Sciatic nerve (tissue), 2 donors: ENCODE data around the gene PDX1. TPM values are rescaled to one million over a fixed set of nuclear protein-coding genes. Genes with fewer than 3 reads are reported as not detected.

Experiments used
- ATAC-seq: fragments of 200-7000 bp; cut with Tn5 transposase; one replicate; pipeline ENCODE4 v1.9.1; 2020; ENCODE audit warnings: mild to moderate bottlenecking, moderate library complexity
- DNase-seq: peaks from one replicate; pipeline ENCODE4 v3.0.0-alpha.2; 2020; ENCODE audit warnings: low spot score
- intact Hi-C: fragments of 100-400 bp; cut with DNase I; formaldehyde crosslinking; loops from one replicate; pipeline ENCODE4 v1.14.2; 2022
- total RNA-seq: library from RNA; stranded (reverse); fragmentation: NEBNext Ultra II Directional; extraction: Animal tissue kit (Norgen Biotek cat#: 25700); gene quantifications from one replicate; pipeline ENCODE4 v1.2.1, GENCODE V29; 2021
- donor health status: DM: no; HTN: no; CAD: no.
- donor health status: DM: no; HTN: no; CAD: no.

Gene PDX1
- total RNA-seq, 1 donor from 2014 or later, result not detected

DNA sequence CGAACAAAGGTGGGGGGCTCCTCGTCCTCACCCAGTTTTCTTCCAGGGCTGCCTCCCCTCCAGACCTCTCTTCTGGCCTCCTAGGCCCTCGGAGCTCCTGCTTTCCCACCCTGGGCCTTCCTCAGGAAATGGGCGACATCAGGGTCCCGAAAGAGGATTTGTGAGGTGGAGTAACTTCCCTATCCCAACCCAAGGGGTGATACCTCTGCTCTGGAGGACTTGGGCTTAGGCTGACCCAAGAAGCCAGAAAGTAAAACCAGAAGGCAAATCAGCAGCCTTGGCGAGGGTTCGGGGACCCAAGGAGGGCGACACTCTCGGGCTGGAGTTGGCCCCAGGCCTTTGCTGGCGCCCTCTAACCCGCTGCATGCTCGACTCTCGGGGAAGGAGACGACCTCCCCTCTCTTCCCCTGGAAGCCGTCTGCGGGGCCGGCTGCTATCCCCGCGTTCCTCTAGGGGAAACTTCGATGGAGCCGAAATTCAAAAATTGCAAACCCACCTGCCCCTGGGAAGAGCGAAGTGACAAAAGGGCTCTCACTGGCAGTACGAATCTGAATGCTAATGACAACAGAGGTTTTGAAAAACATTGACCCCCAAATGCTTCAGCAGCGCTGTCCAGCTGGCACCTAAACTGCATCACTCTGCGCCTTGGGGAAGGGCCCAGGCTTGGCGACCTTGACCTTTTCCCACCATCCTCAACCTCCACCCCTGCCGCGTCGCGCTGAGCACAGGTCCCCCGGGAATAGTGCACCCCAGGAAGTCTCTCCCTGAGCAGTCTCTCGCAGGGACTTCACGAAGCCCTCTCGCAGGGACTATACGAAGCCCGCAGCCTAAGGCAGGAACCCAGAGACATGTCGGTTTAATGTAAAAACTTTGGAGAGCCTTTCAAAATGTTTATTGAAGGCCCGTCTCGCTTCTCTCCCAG is 2.4 kb downstream of the PDX1 start:
- no peak for DNase-seq
- no peak for ATAC-seq
- intact Hi-C loops, result no loop called here

- ATAC-seq, result no peak
- DNase-seq, result no peak
- intact Hi-C loops, result no loop called here
Observed at GRCh38 chr13:27922883-27923612, 3.2 kb downstream of the PDX1 start.

DNA sequence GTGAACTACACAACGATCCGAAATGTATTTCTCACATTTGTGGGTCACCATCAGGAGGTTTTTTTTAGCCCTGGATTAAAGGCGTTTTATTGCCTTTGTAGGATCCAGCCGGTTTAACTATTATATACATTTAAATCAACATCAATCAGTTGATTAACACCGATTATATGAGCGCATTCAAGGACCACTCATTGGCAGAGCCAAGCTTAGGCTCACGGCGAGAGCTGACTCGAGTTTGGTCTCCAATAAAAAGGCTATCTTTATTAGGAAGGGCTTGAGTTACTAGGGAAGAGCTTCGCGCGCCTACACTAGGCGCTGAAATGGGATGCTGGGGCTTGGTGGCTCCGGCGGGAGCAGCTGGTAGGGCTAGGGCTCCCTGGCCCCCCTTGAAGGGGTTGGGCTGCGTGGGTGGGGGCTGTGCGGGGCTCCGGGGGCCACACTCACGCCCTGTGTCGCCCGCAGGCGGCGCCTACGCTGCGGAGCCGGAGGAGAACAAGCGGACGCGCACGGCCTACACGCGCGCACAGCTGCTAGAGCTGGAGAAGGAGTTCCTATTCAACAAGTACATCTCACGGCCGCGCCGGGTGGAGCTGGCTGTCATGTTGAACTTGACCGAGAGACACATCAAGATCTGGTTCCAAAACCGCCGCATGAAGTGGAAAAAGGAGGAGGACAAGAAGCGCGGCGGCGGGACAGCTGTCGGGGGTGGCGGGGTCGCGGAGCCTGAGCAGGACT is 4.2 kb downstream of the PDX1 start:
- intact Hi-C loops, result no loop called here

GRCh38 chr13:27924529-27925141 is 4.8 kb downstream of the PDX1 start:
- no peak for ATAC-seq
- no peak for DNase-seq
- intact Hi-C loops, result no loop called here

More for the DNA sequence above, 4.2 kb downstream of the PDX1 start:
- ATAC-seq, result no peak
- DNase-seq, result no peak

DNA sequence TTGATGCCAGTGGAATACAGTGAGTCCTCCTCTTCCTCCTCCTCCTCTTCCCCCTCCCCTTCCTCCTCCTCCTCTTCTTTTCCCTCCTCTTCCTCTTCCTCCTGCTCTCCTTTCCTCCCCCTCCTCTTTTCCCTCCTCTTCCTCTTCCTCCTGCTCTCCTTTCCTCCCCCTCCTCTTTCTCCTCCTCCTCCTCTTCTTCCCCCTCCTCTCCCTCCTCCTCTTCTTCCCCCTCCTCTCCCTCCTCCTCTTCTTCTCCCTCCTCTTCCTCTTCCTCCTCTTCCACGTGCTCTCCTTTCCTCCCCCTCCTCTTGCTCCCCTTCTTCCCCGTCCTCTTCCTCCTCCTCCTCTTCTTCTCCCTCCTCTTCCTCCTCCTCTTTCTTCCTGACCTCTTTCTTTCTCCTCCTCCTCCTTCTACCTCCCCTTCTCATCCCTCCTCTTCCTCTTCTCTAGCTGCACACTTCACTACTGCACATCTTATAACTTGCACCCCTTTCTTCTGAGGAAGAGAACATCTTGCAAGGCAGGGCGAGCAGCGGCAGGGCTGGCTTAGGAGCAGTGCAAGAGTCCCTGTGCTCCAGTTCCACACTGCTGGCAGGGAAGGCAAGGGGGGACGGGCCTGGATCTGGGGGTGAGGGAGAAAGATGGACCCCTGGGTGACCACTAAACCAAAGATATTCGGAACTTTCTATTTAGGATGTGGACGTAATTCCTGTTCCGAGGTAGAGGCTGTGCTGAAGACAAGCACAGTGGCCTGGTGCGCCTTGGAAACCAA is 5.6 kb downstream of the PDX1 start:
- ATAC-seq (no peak), DNase-seq (no peak)
- intact Hi-C loops, result no loop called here

DNA sequence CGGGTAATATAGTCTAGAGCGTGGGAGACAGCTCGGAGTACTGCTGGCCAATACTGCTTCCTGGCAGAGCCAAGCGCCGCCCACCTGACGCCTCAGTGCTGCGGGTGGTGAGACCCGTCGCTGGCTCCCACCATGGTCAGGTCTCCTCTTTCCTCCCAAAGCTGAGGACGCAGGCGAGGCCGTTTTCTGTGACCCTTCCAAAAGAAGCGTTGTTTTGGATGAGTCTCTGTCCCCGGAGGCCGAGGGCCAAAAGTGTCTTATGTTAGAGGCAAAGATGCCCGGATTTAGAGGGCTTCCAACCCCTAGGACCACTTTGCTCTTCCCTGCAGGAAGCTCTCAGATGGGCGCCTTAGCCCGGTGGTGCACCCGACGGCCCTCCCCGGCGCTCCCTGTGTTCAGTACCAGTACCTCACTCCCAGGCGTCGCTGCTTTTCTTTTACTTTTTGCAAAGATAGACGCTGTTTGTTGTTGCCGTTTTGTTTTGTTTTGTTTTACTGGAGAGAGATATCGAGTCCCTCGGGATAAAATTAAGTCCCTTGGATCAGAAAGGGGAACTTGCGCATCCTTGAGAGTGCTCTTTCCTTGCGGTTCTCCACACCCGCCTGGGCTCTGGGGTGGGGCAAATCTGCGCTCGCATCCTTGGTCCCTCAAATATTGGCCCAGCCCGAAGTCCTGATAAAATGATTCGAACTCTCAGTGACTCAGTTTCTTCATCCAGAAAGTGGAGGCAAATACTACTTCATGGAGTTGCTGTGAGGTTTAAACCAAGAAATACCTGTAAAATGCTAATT is 7.0 kb downstream of the PDX1 start:
- ATAC-seq (no peak), DNase-seq (no peak)
- intact Hi-C loops, result no loop called here

DNA sequence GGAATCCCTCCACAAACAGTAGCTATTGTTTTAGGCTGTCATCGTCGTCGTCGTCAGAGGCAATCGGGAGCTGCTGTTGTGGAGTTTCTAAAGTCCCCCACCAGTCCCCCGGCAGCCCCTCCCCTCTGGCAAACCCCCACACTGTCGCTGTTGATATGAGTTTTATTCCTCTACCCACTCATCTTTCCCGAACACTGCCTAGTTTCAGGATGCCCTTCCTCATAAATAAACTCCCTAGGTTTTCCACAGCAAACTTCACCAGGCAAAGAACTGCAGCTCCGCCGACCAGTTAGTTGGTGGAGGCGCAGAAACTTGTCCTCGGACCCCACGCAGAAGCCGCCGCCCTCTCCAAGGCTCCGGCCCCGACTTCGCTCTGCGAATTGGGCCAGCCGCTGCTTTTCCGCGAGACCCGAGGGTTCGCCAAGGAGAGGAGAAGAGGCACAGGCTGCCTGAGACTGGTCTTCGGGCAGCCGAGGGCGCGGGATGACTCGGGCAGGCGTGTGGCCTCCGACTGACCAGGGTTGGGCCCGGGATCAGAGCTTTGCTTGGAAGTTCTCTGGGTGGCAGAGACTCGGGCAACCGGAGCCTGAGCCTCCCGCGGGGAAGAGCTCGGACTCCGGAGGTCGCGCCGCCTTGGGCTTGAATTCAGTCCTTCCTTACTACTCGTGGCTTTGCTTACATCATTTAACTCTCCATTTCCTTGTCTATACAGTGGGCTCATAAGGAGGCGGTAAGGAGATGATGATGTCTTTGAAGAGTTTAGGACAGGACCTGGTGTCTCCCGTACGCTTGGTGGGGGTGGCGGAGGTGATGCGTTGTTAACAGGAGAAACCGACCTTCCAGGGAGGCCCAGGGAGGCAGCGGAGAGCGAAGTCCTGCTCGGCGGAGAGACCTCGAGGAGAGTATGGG is 7.9 kb downstream of the PDX1 start:
- intact Hi-C loops, result no loop called here
- ATAC-seq (no peak), DNase-seq (no peak)

- no peak for ATAC-seq
- no peak for DNase-seq
- intact Hi-C loops, result no loop called here
Observed at GRCh38 chr13:27928353-27928804, 8.6 kb downstream of the PDX1 start.

DNA sequence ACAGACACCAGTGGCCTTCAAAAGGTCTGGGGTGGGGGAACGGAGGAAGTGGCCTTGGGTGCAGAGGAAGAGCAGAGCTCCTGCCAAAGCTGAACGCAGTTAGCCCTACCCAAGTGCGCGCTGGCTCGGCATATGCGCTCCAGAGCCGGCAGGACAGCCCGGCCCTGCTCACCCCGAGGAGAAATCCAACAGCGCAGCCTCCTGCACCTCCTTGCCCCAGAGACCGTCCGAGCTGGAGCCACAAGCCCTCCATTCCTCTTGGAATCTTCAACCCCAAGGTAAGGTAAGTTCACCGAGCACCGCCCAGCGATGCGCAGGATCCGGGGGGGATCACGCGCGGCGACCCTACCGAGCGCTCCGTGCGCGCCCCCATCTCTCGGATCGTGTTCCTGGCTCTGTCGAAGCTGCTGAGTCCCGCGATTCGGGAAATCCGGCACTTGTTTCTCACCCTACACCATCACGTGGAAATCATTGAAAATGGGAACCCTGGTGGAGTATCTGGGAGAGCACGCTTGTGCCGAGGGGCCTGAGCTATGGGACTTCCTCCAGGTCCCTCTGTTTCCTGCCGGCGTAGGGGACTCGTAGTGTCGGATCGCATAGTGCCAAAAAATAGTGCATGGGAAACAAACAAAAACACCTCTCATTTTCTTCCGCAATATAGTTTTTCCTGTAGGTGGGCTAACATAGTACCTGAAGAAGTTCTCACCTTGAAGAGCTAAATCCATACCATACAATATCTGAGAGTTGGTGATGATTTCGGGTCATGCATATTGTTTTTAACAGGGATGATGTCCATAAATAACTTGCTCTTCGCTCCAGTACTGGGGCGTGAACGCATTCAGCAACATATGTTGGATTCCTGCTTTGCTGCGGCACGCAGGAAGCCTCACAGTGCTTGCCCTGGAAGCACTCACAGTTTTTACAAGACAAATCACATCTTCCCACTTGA is 9.3 kb downstream of the PDX1 start:
- intact Hi-C loops, result no loop called here
- DNase-seq (no peak), ATAC-seq (no peak)

DNA sequence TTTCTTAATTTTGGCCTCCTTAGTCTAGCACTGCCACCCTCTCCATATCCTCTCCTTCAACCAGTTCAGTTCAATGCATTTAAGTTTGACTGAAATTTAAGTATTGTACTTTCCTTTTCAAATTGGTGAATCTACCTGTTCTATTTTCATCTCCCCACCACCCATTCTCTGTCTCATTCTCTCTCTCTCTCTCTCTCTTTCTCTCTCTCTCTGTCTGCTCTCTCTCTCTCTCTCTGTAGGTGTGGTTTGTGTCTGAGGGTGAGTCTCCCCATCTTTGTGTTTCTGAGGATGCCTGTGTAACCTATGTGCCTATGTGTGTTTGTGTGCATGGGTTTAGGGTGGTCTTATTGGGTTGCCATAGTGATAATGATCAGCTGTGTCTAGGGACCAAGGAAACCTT is 10.1 kb downstream of the PDX1 start:
- no peak for ATAC-seq
- DNase-seq, result no peak
- intact Hi-C loops, result no loop called here

- intact Hi-C loops, result no loop called here
- no peak for DNase-seq
Observed at GRCh38 chr13:27933118-27933517, 13.3 kb downstream of the PDX1 start.

DNA sequence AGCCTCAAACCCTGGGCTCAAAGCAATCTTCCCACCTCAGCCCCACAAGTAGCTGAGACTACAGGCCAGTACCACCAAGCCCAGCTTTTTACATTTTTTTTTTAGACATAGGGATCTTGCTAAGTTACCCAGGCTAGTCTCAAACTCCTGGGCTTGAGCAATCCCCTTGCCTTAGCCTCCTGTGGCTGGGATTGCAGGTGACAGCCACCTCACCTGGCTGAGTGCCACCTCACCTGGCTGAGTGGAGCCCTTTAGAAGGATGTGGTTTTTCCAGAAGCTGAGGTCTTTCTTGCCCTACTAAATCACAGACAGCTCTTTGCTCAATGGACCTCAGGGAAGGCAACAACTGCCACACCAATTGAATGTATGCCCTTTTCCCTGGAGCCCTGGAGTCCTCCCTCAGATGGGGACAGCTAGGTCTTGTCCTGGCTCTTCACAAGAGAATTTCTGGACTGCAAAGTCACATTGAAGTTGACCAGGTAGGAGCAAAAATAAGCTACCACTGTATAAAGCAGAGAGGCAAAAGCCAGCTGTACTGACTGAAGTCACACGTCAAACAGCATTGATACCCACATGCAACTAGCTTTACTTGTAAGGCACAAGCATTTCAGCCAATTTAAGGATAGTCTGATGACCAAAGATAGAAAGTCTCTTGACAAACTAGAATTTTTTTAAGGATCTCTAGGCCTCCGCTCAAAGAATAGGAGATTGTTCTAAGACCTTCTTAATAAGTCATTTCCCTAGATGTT is 14.0 kb downstream of the PDX1 start:
- DNase-seq (no peak), ATAC-seq (no peak)
- intact Hi-C loops, result no loop called here

More at GRCh38 chr13:27933118-27933517, 13.3 kb downstream of the PDX1 start:
- ATAC-seq, result no peak

DNA sequence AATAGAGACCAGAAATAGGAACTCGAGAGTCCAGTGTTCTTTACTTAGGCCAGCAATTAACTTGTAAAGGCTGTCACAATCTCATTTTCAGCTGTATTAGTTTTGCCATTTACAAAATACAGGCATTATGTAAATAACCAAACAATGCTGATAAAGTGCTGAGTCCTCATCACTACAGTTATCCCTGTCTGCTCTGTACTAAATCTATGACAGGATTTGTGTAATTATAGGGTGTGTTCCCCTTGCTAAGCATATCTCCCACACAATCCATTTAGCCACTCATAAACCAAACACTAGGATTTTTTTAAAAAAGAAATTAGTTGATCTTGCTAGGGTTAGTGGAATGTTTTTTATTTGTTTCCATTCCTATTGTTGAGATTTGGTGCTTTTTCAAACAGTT is 23.2 kb downstream of the PDX1 start:
- intact Hi-C loops, result no loop called here
- no peak for ATAC-seq
- DNase-seq, result no peak

GRCh38 chr13:27952876-27953675 is 33.3 kb downstream of the PDX1 start:
- no peak for ATAC-seq
- intact Hi-C loops, result no loop called here

More at GRCh38 chr13:27952876-27953675, 33.3 kb downstream of the PDX1 start:
- DNase-seq, result no peak
